ENCODE measurements around the gene ZNF81. TPM values are rescaled to one million over a fixed set of nuclear protein-coding genes. Genes with fewer than 3 reads are reported as not detected.
"Not testable (repeated sequence)": the region's sequence is repeated elsewhere in the genome, so short reads cannot be mapped to it uniquely, and the experiment has no call there.

Gene ZNF81
- total RNA-seq, 1 donor from 2014 or later, result 5.2 TPM

DNA sequence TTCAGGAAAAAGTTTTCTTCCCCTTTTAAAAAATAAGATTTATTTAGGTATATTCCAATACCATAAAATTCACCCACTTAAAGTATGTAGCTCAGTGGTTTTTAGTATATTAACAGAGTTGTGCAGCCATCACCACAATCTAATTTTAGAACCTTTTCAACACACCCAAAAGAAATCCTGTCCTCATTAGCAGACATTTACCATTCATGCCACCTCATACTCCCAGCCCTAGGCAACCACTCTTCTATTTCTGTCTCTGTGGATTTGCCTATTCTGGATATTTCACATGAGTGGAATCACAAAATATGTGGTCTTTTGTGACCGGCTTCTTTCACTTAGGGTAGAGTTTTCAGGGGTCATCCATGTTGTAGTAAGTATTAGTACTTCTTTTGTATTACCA is 7.4 kb downstream of the ZNF81 start:
- no peak for DNase-seq

DNA sequence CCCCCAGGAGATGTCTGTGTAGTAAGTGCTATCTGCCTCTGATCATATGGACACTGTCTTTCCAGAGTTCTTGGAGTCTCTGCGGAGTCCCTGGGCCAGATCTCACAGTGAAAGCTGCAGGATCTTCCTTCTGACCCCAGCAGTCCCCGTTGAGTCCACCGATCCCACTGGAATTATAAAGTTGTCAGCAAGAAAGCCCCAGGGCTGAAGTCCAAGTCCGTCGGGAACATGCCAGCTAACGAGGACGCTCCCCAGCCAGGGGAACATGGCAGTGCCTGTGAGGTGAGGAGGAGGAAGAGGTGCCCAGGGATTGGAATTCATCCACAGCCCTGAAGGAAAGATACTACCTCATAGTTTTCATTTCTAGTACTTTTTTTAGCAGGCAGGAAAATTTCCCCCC is 9.3 kb downstream of the ZNF81 start:
- no peak for DNase-seq

DNA sequence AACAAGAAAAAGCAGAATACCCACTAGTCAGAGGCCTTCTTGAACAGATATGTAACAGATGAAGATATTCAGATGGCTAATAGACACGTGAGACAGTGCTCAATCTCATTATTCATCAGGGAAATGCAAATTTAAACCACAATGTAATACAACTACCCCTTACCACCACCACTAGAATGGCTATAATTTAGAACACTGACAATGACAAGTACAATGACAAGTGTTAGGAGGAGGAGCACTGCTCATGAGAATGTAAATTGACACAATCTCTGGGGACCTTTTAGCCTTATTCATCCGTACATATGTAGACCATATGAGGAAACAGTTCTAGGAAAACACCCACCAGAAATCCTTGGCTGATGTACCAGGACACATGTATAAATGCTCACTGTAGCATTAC is 13.1 kb downstream of the ZNF81 start:
- DNase-seq, result peak; percentile 83

DNA sequence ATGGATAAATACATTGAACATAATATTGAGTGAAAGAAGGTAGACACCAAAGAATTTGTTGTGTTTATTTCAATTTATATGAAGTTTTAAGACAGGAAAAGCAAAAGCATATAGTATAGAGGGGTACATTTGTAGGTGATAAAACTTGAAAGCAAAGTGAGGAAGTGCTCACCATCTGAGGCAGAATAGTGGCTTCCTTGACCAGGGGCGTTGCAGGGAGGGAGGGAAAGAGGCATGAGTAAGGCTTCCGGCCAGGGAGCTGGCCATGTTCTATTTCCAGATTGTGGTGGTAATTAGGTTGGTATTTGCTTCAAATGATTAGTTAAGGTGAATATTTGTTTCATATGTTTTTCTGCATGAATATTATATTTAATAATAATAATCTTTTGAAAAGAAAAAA is 13.7 kb downstream of the ZNF81 start:
- DNase-seq, result not testable (repeated sequence)

DNA sequence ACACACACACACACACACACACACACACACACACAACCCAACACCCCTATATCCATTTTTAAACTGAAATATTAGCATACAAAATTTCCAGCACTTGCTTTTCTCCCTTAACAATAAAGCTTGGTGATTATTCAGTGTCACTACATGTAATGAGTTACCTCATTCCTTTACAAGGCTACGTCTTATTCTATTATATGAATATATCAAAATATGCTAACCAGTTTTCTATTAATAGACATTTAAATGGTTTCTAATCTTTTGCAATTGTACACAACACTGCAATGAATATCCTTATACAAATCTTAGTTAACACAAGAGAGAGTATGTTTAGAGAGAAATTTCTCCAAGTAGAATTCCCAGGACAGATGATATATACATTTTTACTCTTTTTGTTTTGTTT is 14.2 kb downstream of the ZNF81 start:
- DNase-seq, result no peak

DNA sequence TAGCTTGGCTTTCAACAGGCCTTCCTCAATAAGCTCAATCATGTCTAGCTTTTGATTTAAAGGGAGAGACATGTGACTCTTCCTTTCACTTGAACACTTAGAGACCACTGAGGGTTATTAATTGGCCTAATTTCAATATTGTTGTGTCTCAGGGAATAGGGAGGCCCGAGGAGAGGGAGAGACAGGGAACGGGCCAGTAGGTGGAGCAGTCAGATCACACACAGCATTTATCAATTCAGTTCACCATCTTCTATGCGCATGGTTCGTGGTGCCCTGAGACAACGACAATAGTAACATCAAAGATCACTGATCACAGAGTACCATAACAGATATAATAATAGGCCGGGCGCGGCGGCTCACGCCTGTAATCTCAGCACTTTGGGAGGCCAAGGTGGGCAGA is 17.8 kb downstream of the ZNF81 start:
- DNase-seq, result no peak

DNA sequence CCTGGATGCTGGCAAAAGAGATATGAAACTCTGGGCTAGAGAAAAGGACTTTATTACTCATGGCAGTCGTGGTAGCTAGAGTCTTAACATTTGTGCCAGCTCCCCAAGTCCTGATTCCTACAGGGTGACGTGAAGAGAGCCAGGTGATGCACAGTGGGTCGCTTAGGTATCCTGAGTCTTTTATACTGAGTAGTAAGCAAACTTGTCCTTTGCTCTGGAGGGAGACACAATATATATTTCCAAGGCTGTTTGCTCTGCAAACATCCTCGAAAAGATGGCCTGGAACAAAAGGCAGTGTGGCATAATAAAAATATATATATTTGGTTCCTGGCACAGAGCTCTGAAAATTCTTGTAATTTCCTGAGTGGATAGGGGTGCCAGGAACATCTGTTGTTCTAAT is 23.0 kb downstream of the ZNF81 start:
- no peak for DNase-seq

DNA sequence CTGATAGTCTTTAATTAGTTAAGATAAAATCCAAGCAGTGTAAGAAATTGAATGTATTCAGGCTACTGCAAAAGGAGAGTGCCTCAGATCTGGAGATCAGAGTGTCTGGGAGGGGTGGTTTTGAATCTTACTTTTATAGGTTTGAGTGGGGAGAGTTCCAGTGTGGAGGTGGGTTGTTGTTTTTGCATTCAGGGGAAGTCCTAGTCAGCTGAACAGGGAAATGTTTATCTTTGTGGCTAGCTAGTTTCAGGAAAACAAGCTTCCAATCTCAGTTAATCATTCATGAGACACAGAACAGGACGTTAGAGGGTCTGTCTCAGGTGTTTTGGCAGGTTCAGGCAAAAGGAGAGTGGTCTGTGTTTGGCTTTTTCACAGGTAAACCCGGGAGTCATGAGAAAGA is 26.0 kb downstream of the ZNF81 start:
- DNase-seq, result no peak

DNA sequence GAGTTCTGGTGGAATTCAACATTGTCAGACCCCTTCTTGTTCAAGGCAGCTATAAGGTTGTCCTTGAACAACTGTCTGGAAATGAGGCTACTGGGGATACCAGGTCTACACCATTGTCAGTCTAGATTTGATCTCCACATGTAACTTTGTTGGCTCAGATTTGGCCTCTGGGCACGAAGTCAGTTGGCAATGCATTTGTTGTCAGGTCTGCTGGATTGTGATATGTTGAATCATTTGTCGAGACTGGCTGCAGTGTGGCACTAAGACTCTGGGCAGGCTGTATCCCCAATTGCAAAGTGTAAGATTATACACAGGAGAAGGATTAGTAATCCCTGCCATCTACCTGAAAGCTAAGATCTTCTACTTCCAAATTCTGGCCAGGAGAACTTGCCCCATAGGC is 26.5 kb downstream of the ZNF81 start:
- no peak for DNase-seq

DNA sequence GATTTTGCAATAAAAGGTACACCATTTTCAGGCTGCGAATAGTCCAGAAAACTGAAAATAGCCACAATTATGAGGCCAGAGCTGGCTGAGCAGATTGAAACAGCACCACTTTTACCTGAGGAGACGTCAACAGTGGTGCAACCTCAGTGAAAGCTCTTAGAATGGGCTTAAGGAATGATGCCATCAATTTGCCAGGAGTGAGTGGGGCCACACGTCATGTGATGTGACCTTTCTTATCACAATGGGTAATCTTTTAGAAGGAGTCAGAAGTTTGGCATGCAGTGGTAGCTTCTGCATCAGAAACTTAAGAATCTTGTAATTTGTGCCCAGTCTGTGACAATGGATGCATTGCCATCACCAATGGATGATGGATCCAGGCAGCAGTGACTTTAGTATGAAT is 27.6 kb downstream of the ZNF81 start:
- no peak for DNase-seq

DNA sequence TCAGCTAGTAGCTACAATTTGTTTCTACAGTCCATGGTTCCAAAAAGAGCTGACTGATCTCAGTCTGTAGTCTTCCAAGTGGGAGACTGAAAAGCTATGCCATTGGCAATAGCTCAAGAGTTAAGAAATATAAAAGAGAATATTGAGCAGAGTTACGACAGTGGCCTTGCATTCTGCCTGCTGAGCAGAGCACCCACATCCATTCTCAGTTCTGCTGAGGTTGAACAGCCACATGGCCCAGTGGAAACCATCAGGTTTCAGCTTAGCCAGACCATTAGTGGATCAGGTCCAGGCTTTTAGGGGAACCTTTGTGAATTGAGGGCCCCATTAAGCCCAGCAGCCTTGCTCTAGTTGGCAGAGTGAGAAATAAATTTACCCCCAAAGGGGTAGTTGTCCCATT is 28.1 kb downstream of the ZNF81 start:
- no peak for DNase-seq

DNA sequence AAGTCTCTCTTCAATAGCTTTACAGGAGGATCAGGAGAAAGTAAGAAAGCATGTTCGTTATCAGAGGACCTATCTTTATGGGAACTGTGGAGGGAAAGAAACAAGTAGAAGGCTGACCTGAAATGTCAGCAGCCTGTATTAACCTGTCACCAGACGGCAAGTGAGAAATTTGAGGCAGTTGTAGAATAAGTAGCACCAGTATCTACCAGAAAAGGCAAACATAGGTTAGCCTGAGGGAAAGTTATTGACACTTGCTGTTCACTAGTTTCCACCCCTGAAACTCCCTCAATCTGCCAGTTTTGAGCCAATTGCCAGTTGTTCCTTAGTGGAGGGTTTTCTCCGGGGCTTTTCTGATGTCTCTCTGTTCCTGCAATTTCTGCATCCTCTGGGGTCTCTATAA is 36.4 kb downstream of the ZNF81 start:
- DNase-seq, result no peak

DNA sequence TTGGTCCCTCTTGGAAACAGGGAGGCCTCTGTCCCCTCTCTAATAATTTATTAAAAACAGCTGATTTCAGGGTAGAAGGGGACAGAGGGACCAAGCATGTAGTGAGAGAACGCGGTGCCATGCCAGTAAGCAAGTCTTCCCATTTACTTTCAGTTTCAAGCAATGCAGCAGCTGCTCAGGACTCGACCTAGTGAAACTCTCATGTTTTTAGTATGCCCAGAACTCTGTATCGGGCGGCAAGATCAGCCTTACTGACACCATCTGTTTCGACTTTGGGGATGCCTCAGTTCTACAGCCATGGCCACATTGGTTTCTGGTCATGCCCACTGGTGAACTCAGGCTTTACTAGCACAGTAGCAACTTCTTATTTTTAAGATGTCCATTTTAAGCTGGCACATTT is 40.6 kb downstream of the ZNF81 start:
- DNase-seq, result no peak

DNA sequence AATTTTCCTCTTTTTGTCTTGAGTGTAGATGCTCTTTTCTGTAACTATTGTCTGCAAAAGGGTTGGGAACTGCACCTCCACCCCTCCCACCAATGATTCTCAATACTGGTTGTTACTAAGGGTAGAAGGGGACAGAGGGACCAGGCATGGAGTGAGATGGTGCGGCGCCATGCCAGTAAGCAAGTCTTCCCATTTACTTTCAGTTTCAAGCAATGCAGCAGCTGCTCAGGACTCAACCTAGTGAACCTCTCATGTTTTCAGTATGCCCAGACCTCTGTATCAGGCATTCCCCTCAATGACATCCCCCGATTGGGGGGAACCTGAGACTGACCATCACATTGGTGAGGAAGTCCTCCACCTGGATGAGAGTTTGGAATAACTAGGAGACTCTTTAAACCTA is 41.5 kb downstream of the ZNF81 start:
- no peak for DNase-seq

DNA sequence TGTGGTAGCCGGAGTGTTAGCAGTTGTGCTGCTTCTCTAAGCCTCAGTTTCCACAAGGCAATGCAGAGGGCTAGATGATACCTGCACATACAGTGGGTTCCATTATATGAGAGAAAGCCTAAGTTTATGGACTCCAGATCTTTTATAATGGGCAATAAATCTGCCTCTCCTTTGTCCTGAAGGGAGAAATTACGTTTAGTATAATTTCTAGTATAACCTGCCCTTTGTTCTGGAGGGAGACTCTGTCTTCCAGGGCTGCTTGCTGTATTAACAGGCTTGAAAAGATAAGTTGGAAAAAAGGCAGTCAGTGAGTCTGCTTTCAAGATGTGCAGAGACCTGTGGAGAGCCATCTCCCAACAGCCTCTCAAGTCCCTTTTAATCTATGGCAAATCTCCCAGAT is 42.8 kb downstream of the ZNF81 start:
- no peak for DNase-seq

DNA sequence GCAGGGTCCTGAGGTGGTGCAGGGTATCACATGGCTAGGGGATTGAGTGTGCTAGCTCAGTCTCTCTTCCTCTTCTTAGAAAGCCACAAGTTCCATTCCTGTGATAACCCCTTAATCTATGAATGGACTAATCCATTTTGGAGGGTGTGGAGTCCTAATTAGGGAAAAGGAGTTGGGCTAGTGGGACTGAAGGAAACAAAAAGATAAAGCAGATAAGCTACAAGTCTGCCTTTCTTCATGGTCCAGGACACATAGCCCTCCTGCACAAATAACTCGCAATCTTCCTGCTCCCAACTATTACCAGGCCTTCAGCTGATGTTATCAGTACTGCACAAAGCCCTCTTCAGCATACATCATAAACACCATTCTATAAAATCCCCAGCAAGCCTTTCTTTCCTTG is 44.2 kb downstream of the ZNF81 start:
- DNase-seq, result no peak

DNA sequence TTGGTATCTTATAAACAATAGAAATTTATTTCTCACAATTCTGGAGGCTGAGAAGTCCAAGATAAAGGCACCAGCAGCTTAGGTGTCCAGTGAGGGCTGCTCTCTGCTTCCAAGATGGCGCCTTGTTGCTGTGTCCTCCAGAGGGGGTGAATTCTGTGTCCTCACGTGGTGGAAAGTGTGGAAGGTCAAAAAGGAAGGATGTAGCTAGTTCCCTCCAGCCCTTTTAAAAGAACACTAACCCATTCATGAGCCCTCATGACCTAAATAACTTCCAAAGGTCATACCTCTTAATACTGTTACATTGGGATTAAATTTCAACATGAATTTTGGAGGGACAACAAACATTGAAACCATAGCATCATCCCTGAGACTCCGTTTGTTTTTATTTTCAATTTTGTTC is 48.8 kb downstream of the ZNF81 start:
- no peak for DNase-seq

DNA sequence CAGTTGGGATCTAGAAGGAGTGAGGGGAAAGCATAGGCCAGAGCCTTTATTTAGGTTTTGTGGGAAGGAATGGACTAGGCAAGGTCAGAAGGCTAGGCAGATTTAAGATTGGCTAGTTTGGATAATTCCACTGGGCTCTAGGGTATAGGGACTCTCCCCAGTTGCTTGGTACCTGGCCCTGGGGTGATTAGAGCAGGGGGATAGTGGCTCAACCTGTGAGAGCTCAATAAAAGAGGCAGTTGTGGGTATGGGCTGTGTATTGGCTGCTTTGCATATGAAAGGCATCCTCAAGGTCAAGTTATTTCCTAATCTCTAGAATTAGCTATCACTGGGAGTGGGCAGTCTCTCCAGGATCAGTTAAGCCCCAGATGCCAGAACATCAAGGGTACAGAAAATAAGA is 61.3 kb downstream of the ZNF81 start:
- DNase-seq, result no peak

DNA sequence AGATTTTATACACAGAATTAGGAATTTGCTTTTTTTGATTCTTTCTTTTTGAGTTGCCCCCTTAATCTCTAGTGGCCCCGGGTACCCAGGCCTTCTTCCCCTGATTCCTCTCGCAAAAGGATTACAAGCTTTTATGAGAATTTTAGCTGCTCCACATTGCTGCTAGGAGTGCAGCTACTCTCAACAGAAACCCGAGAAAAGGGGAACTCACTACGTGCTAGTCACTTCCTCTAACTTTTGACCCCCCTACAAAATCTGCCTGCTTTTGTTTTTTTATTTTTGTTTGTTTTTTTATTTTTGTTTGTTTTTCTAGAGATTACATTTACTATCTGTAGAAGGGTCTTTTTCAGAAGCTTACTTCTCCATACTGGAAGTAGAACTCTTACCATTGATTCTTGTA is 64.1 kb downstream of the ZNF81 start:
- no peak for DNase-seq

DNA sequence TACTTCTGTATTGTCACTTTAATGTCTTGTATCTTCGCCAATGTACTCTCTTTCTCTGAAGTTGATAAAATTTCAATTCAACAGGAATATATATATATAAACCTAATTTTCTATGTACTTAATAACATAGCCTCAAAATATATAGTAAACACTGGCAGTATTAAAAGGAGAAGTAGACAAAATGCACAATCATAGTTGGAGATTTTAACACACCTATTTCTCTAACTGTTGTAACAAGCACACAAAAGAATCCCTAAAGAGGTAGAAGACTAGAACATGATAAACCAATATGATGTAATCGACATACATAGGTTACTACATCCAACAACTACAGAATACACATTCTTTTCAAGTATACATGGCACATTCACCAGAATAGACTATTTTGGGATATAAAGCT is 65.5 kb downstream of the ZNF81 start:
- no peak for DNase-seq

DNA sequence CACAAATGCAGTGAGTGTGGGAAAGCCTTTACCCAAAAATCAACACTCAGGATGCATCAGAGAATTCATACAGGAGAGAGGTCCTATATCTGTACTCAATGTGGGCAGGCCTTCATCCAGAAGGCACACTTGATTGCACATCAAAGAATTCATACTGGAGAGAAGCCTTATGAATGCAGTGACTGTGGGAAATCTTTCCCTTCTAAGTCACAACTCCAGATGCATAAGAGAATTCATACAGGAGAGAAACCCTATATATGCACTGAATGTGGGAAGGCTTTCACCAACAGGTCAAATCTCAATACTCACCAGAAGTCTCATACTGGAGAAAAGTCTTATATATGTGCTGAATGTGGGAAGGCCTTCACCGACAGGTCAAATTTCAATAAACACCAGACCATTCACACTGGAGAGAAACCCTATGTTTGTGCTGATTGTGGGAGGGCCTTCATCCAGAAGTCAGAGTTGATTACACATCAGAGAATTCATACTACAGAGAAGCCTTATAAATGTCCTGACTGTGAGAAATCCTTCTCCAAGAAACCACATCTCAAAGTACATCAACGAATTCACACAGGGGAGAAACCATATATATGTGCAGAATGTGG is 79.3 kb downstream of the ZNF81 start:
- DNase-seq, result no peak

DNA sequence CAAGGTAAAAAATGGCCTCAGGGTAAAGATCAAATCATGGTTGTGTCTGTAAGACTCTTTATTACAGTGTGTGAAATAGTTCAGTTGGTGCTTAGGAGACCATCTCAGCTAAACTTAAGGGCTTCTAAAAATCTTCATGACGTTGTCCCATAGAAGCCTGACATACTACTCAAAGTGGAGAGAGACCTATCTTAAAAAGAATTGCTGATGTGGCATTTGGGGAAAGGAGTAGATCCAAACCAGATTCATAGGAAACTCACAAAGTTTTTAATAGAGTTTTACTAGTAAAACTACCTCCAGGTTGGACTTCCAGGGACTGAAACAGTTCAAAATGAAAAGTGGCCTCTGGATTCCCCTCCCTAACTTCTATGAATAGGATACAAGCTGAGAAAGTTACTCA is 81.6 kb downstream of the ZNF81 start:
- no peak for DNase-seq

DNA sequence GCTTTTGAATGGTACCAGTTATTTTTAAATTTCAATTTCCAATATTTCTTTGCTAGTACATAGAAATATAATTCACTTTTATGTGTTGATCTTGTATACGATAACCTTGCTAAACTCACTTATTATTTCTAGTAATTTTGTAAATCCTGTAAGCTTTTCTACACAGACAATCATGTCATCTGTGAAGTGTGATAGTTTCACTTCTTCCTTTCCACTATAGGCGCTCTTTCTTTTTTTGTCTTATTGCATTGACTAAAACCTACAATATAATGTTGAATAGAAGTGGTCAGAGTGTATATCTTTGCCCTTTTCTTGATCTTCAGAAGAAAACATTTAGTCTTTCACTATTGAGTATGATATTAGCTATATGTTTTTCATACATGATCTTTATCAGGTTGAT is 90.5 kb downstream of the ZNF81 start:
- DNase-seq, result no peak

DNA sequence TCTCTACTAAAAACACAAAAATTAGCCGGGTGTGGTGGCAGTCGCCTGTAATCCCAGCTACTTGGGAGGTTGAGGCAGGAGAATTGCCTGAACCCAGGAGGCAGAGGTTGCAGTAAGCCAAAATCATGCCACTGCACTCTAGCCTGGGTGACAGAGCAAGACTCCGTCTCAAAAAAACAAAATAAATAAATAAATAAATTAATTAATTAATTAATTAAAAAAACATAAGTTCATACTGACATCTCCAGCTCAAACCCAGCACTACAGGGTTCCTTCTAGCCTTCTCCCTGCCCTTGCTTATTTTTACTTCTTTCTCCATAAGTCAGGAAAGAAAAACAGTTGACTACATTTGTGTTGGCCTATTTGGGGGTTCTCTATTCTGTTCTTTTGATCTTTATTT is 95.3 kb downstream of the ZNF81 start:
- not testable (repeated sequence) for DNase-seq

DNA sequence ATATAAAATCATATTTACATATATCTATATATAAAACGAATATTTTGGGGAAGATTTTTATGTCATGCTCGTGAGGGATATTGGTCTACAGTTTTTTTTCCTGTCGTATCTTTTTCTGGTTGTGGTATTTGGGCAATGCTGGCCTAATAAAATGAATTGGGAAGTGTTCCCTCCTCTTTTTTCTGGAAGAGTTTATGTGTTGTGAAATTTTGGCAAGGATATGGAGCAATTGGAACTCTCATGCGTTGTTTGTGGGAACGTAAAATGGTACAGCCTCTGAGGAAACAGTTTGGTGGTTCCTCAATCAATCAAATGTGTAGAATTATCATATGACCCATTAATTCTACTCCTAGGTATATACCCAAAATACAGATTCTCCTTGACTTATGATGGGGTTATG is 97.2 kb downstream of the ZNF81 start:
- no peak for DNase-seq
